HCT116 (cell line): Measurements from ENCODE around the gene AGK. TPM values are rescaled to one million over a fixed set of nuclear protein-coding genes. Genes with fewer than 3 reads are reported as not detected.

Experiments used
- ATAC-seq: fragments of 200-7000 bp; cut with Tn5 transposase; 2 replicates; pipeline ENCODE4 v1.9.1; 2020; ENCODE audit warnings: mild to moderate bottlenecking, moderate library complexity
- BruUV-seq: library from RNA; stranded (reverse); fragments of 400-500 nt; replicated peaks from 2 replicates; lab custom pipeline; 2021; lab: Mats Ljungman, UMichigan
- CTCF ChIA-PET: fragments of 300-600 bp; sonication (Branson Sonifier 250); formaldehyde crosslinking; loops from one replicate; lab custom pipeline; 2021; ENCODE audit warnings: antibody characterized with exemption; lab: Charles Lee
- POLR2A ChIA-PET: fragments of 300-600, 350-600 bp; sonication (Branson Sonifier 250); formaldehyde crosslinking; loops from one replicate; lab custom pipeline; 2021; ENCODE audit warnings: antibody characterized with exemption; lab: Charles Lee
- RAD21 ChIA-PET, 2 experiments: fragments of 300-600 bp; sonication (Branson Sonifier 250); formaldehyde crosslinking; loops; one replicate each; lab custom pipeline; 2023; ENCODE audit warnings: low total read pairs in 2 of 2; ENCODE audit not compliant: uncharacterized antibody in 2 of 2, unreplicated experiment in 2 of 2, low non-redundant PET in 1 of 2; lab: Charles Lee
- DNase-seq: peaks from one replicate; pipeline ENCODE4 v3.0.0-alpha.2; 2010; ENCODE audit warnings: low read depth, low spot score
- H2AFZ ChIP-seq: fragments of 200-600 bp; shearing (Covaris generic), sonication (generic); 2 replicates; pipeline ENCODE4 v1.6.1; 2017; ENCODE audit warnings: low read depth, mixed run types, mixed read lengths, antibody characterized with exemption, low read length; ENCODE audit not compliant: poor library complexity, severe bottlenecking
- H3K27ac ChIP-seq: 2 replicates; pipeline ENCODE4 v1.5.1; 2012; ENCODE audit warnings: low read depth, low read length
- H3K27me3 ChIP-seq: fragments of 200-600 bp; sonication (generic); 2 replicates; pipeline ENCODE4 v1.6.1; 2016; ENCODE audit warnings: mixed run types, low read length, mixed read lengths; ENCODE audit not compliant: insufficient read depth
- H3K36me3 ChIP-seq, 2 experiments: fragments of 200-500 bp in 1 of 2; fragments of 200-600 bp in 1 of 2; sonication (Bioruptor generic) in 1 of 2; sonication (generic) in 1 of 2; 2 replicates each; pipeline versions ENCODE4 v1.5.1 to v1.6.1; 2014 to 2016; ENCODE audit warnings: low read length in 2 of 2, inconsistent platforms in 1 of 2, mixed read lengths in 1 of 2, mixed run types in 1 of 2; ENCODE audit not compliant: insufficient read depth in 2 of 2, control insufficient read depth in 1 of 2
- H3K4me1 ChIP-seq, 2 experiments: fragments of 200-600 bp in 1 of 2; sonication (generic) in 1 of 2; 2 replicates each; pipeline versions ENCODE4 v1.5.1 to v1.6.1; 2012 to 2017; ENCODE audit warnings: low read length in 2 of 2, inconsistent platforms in 1 of 2, mild to moderate bottlenecking in 1 of 2, mixed read lengths in 1 of 2, mixed run types in 1 of 2, moderate library complexity in 1 of 2; ENCODE audit not compliant: insufficient read depth in 2 of 2, control insufficient read depth in 1 of 2
- H3K4me2 ChIP-seq: fragments of 200-600 bp; sonication (generic); 2 replicates; pipeline ENCODE4 v1.6.1; 2017; ENCODE audit warnings: mixed run types, low read length, mixed read lengths
- H3K4me3 ChIP-seq, 2 experiments: fragments of 200-600 bp in 1 of 2; sonication (generic) in 1 of 2; replicated peaks in 1 of 2; 2 replicates each; pipeline ENCODE4 v1.5.1; 2011 to 2016; ENCODE audit warnings: low read length in 2 of 2, control low read depth in 1 of 2, low read depth in 1 of 2, mild to moderate bottlenecking in 1 of 2, mixed read lengths in 1 of 2, mixed run types in 1 of 2
- H3K79me2 ChIP-seq: fragments of 200-600 bp; sonication (generic); 2 replicates; pipeline ENCODE4 v1.6.1; 2017; ENCODE audit warnings: mild to moderate bottlenecking, mixed run types, low read length, moderate library complexity, mixed read lengths; ENCODE audit not compliant: insufficient read depth
- H3K9ac ChIP-seq: fragments of 200-600 bp; sonication (generic); 2 replicates; pipeline ENCODE4 v1.6.1; 2016; ENCODE audit warnings: low read length, mixed read lengths
- H3K9me2 ChIP-seq: fragments of 200-600 bp; sonication (generic), shearing (Covaris generic); 2 replicates; pipeline ENCODE4 v1.6.1; 2017; ENCODE audit warnings: mixed run types, mild to moderate bottlenecking, moderate library complexity; ENCODE audit not compliant: insufficient read depth
- H3K9me3 ChIP-seq, 2 experiments: fragments of 200-500 bp in 1 of 2; fragments of 200-600 bp in 1 of 2; sonication (Bioruptor generic) in 1 of 2; sonication (generic) in 1 of 2; 2 replicates each; pipeline ENCODE4 v1.6.1; 2014 to 2017; ENCODE audit warnings: low read length in 2 of 2, mixed read lengths in 2 of 2, inconsistent platforms in 1 of 2, low read depth in 1 of 2, mild to moderate bottlenecking in 1 of 2, mixed run types in 1 of 2, moderate library complexity in 1 of 2; ENCODE audit not compliant: control insufficient read depth in 1 of 2, insufficient read depth in 1 of 2
- H4K20me1 ChIP-seq: fragments of 200-600 bp; sonication (generic), shearing (Covaris generic); 2 replicates; pipeline ENCODE4 v1.6.1; 2017; ENCODE audit warnings: mixed run types, mild to moderate bottlenecking, moderate library complexity; ENCODE audit not compliant: insufficient read depth
- CBX3 ChIP-seq: IDR thresholded peaks from 2 replicates; pipeline ENCODE4 v1.6.1; 2012; ENCODE audit warnings: low read depth
- CEBPB ChIP-seq: IDR thresholded peaks from 2 replicates; pipeline ENCODE4 v1.6.1; 2012; ENCODE audit warnings: low read depth
- ELF1 ChIP-seq: IDR thresholded peaks from 2 replicates; pipeline ENCODE4 v1.6.1; 2012; ENCODE audit warnings: low read depth, borderline replicate concordance
- EZH2 ChIP-seq: fragments of 200-600 bp; sonication (generic); IDR thresholded peaks from 2 replicates; pipeline ENCODE4 v1.6.1; 2017; ENCODE audit warnings: antibody characterized with exemption, mixed run types
- EZH2phosphoT487 ChIP-seq: fragments of 200-600 bp; IDR thresholded peaks from 2 replicates; pipeline ENCODE4 v1.6.1; 2018; ENCODE audit warnings: antibody characterized with exemption, borderline replicate concordance
- FOSL1 ChIP-seq: IDR thresholded peaks from 2 replicates; pipeline ENCODE4 v1.6.1; 2012; ENCODE audit warnings: low read depth
- JUND ChIP-seq: IDR thresholded peaks from 2 replicates; pipeline ENCODE4 v1.6.1; 2012
- MAX ChIP-seq: IDR thresholded peaks from 2 replicates; pipeline ENCODE4 v1.6.1; 2012
- POLR2A ChIP-seq: IDR thresholded peaks from 2 replicates; pipeline ENCODE4 v1.7.0; 2011; ENCODE audit warnings: borderline replicate concordance; ENCODE audit not compliant: insufficient read depth, insufficient read length; ENCODE audit errors: extremely low read depth
- POLR2AphosphoS5 ChIP-seq: IDR thresholded peaks from 2 replicates; pipeline ENCODE4 v1.6.1; 2011; ENCODE audit warnings: mild to moderate bottlenecking, low read depth, low read length, moderate library complexity
- RAD21 ChIP-seq: IDR thresholded peaks from 2 replicates; pipeline ENCODE4 v1.6.1; 2012; ENCODE audit warnings: low read depth, mild to moderate bottlenecking
- REST ChIP-seq: IDR thresholded peaks from 2 replicates; pipeline ENCODE4 v1.6.1; 2012; ENCODE audit warnings: low read depth
- SIN3A ChIP-seq: IDR thresholded peaks from 2 replicates; pipeline ENCODE4 v1.6.1; 2012; ENCODE audit warnings: low read depth
- SRF ChIP-seq: IDR thresholded peaks from 2 replicates; pipeline ENCODE4 v1.6.1; 2012; ENCODE audit warnings: low read depth
- TCF7L2 ChIP-seq: IDR thresholded peaks from 2 replicates; pipeline ENCODE4 v1.7.0; 2011; ENCODE audit warnings: borderline replicate concordance, inconsistent platforms; ENCODE audit not compliant: insufficient read depth, insufficient read length; ENCODE audit errors: extremely low read depth
- YY1 ChIP-seq: IDR thresholded peaks from 2 replicates; pipeline ENCODE4 v1.6.1; 2011; ENCODE audit warnings: low read length, low read depth, moderate library complexity, mild to moderate bottlenecking; ENCODE audit not compliant: insufficient replicate concordance; ENCODE audit errors: extremely low read depth
- ZBTB33 ChIP-seq: IDR thresholded peaks from 2 replicates; pipeline ENCODE4 v1.6.1; 2011; ENCODE audit warnings: mild to moderate bottlenecking, low read length, moderate library complexity; ENCODE audit not compliant: insufficient replicate concordance; ENCODE audit errors: extremely low read depth
- ZFX ChIP-seq: fragments of 450-650 bp; IDR thresholded peaks from 2 replicates; pipeline ENCODE4 v1.6.1; 2017
- ZNF274 ChIP-seq: fragments of 200-500 bp; sonication (Bioruptor generic); IDR thresholded peaks from 2 replicates; pipeline ENCODE4 v1.6.1; 2014; ENCODE audit warnings: mild to moderate bottlenecking, low read depth, low read length, inconsistent platforms
- intact Hi-C: fragments of 100-400 bp; cut with micrococcal nuclease; formaldehyde crosslinking; loops from 2 replicates; pipeline ENCODE4 v1.10.0; 2022
- total RNA-seq: library from RNA; stranded (reverse); gene quantifications from one replicate; pipeline ENCODE4 v1.2.1, GENCODE V29; 2021; ENCODE audit not compliant: unreplicated experiment

The AGK gene
- total RNA-seq, 1 experiment from 2014 or later: 36.3 TPM

GRCh38 chr7:141593134-141593533, 41.9 kb downstream of the AGK start:
- ChIA-PET RAD21 (no interaction called here), POLR2A (no interaction called here), CTCF (no interaction called here)
- no peaks in the 10 kb centered on the region for H3K79me2 ChIP-seq
- no peak overlapping the region for H2AFZ ChIP-seq
- H3K9me3 ChIP-seq: no peaks in the 10 kb centered on the region
- H3K9ac ChIP-seq: no peak overlapping the region
- H3K36me3 ChIP-seq: peaks cover 0 to 10% of the 10 kb centered on the region in 2 experiments; a peak in 1 of 4 replicates
- no peak overlapping the region for H3K27ac ChIP-seq
- no peak for ATAC-seq
- BruUV-seq: no TSS peak
- H4K20me1 ChIP-seq: no peaks in the 10 kb centered on the region
- no peaks in the 10 kb centered on the region for H3K4me1 ChIP-seq
- H3K4me2 ChIP-seq: no peak overlapping the region
- DNase-seq: no peak
- H3K4me3 ChIP-seq: no peak overlapping the region
- intact Hi-C loops: no loop called here
- no peak for TF ChIP-seq SIN3A
- no peak for TF ChIP-seq REST
- no peak for TF ChIP-seq FOSL1
- no peak for TF ChIP-seq MAX
- TF ChIP-seq ZBTB33: no peak
- TF ChIP-seq SRF: no peak
- TF ChIP-seq CEBPB: no peak
- TF ChIP-seq POLR2AphosphoS5: no peak
- TF ChIP-seq RAD21: no peak
- TF ChIP-seq JUND: no peak
- no peak for TF ChIP-seq ZFX
- no peak for TF ChIP-seq TCF7L2
- no peak for TF ChIP-seq EZH2phosphoT487
- TF ChIP-seq EZH2: no peak
- no peak for TF ChIP-seq ZNF274
- TF ChIP-seq CBX3: no peak
- no peak for TF ChIP-seq YY1
- no peak for TF ChIP-seq POLR2A
- no peak for TF ChIP-seq ELF1
- H3K9me2 ChIP-seq: no peaks in the 10 kb centered on the region
- H3K27me3 ChIP-seq: no peaks in the 10 kb centered on the region
